Stimulated activated CD8-positive, alpha-beta memory T cell treated with anti-CD3 and anti-CD28 coated beads, Interleukin-4, amount 100 ng/mL, for 48 hours (primary cell): ENCODE data around the gene SUMF2.
"Not testable (repeated sequence)": the region's sequence is repeated elsewhere in the genome, so short reads cannot be mapped to it uniquely, and the experiment has no call there.

Source experiments
- DNase-seq: peaks from one replicate; pipeline ENCODE4 v3.0.0-alpha.2; 2020

Gene SUMF2

GRCh38 chr7:56063500-56063881 lies 595 bp upstream of the SUMF2 start:
- no peak for DNase-seq

DNA sequence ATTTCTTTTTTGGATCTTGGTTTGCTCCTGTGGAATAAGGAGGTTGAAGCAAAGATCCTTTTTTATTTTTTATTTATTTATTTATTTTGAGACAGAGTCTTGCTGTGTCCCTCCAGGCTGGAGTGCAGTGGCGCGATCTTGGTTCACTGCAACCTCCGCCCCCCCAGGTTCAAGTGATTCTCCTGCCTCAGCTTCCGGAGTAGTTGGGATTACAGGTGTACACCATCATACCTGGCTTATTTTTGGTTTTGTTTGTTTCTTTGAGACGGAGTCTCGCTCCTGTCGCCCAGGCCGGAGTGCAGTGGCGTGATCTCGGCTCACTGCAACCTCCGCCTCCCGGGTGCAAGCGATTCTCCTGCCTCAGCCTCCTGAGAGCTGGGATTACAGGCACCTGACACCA lies 2.3 kb downstream of the SUMF2 start:
- DNase-seq: not testable (repeated sequence)

GRCh38 chr7:56074371-56074791 lies 10.3 kb downstream of the SUMF2 start:
- peak; percentile 83 for DNase-seq

GRCh38 chr7:56077681-56078080 lies 13.6 kb downstream of the SUMF2 start:
- DNase-seq: no peak

GRCh38 chr7:56078196-56078595 lies 14.1 kb downstream of the SUMF2 start:
- DNase-seq: no peak

GRCh38 chr7:56079450-56080185 lies 15.5 kb downstream of the SUMF2 start:
- DNase-seq: no peak

- DNase-seq: not testable (repeated sequence)
Observed at GRCh38 chr7:56080726-56081435, 16.8 kb downstream of the SUMF2 start.

DNA sequence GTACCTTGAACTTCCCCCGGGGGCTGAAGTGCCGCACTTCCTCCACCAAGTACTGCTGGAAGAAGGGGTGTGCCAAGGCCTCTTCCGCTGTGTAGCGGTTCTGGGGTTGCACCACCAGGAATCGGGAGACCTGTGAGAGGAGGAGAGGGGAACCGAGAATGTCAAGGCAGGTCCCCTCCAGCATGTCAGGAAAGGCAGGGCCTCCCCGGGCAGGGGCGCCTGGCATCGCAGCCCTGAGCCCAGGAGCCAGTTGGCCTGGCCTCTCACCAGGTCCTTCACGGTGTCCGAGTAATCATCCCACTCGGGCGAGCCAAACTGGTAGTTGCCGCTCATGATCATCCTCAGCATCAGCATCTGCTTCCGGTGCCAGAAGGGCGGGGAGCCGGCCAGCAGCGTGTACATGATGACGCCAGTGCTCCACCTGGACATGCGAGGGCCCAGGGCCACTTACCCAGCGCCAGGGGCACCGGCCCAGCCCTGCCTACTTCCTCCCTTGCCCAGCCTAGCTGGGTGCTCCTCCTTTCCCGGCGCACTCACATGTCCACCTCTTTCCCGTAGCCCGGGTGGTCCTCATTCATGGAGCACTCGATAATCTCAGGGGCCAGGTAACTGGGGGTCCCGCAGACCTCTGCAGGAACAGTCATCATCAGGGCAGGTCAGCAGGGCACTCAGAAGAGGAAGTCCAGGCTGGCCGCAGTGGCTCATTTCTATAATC lies 17.7 kb downstream of the SUMF2 start:
- no peak for DNase-seq

- DNase-seq: no peak
Observed at GRCh38 chr7:56083150-56083785, 19.2 kb downstream of the SUMF2 start.

GRCh38 chr7:56086761-56087160 lies 22.7 kb downstream of the SUMF2 start:
- no peak for DNase-seq

- no peak for DNase-seq
Observed at GRCh38 chr7:56087445-56087844, 23.4 kb downstream of the SUMF2 start.

DNA sequence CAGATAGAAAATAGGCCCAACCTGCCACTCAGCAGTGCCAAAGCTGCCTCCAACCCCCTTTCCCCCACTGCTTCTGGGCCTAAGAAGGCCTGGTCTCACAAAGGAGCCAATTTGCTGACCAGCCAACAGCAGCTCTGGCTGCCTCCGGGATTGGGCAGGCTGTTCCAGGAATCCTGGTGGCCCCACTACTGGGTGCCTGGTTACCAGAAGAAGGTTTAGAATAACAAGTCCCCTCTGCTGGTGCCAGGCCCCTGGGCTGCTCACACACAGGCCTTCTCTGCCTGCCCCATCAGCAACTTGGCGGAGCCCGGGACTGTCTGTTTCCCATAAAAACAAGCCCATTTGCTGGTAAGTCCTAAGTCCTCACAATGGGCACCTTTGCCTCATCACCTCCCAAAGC lies 27.5 kb downstream of the SUMF2 start:
- DNase-seq: no peak

GRCh38 chr7:56092388-56092787 lies 28.3 kb downstream of the SUMF2 start:
- not testable (repeated sequence) for DNase-seq

DNA sequence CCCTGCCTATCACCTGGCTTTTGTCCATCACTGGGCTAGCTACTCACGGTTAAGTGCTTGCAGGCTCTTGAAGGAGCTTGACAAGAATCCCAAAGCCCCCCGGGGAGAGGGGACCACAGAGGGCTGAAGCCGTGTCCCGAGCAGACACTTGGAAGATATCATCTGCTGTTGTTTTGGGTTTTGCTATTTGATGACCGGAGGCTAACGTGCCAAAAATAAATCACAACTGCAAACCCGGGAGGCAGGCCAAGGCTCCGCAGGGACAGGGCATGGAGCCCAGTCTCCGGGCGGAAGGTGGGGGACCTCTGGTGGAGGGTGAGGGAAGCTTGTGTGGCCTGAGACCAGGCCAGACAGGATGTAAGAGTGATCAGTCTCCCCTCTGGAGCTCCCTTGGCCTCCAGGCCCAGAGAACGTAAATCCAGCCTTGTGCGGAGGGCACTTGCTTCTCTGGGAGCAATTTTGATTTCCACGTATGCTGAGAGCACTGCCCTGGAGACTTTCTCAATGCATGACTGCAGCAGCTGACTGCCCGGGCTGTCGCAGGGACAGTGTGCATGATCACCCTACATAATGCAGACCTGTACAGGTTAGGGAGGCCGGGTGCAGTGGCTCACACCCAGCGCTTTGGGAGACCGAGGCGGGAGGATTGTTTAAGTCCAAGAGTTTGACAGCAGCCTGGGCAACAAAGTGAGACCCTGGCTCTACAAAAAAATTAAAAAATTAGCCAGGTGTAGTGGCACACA lies 28.9 kb downstream of the SUMF2 start, which contains the start of gene PHKG1:
TSS of gene PHKG1 (minus strand) at position 164 of the 743 bp plus-strand sequence. CDS start 4,011 bp downstream, outside the sequence.
- no peak for DNase-seq

DNA sequence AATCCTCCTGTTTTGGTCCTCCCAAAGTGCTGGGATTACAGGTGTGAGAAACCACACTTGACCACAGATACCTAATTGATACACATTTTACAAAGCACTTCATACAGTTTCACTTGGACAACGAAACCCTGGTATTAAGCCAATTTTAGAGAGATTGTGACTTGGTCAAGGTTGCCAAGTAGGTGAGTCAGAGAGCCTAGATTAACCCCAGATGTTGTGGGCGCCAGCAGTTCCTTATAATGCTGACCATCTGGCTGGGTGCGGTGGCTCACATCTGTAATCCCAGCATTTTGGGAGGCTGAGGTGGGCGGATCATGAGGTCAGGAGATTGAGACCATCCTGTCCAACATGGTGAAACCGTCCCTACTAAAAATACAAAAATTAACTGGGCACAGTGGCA lies 33.6 kb downstream of the SUMF2 start:
- no peak for DNase-seq

DNA sequence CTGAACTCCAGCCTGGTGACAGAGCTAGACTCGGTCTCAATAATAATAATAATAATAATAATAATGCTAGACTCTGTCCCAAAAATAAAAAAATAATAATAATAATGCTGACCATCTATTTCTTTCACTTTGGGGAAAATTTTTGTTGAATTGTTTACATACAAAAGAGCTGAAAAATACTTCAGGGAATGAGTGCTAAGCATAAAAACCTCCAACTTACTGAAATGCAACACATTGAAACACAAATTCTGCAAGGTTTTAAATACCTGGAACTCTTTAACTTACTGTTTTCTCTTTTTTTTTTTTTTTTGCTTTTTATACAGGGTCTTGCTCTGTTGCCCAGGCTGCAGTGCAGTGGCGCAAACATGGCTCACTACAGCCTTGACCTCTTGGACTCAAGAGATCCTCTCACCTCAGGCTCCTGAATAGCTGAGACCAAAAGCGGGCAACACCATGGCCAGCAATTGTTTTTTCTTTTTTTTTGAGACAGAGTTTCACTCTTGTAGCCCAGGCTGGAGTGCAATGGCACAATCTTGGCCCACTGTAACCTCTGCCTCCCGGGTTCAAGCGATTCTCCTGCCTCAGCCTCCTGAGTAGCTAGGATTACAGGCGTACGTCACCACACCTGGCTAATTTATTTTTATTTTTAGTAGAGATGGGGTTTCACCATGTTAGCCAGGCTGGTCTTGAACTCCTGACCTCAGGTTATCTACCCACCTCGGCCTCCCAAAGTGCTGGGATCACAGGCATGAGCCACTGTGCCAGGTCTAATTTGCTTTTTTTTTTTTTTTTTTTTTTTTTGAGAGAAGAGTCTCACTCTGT lies 34.3 kb downstream of the SUMF2 start:
- DNase-seq: not testable (repeated sequence)

GRCh38 chr7:56099653-56100052 lies 35.6 kb downstream of the SUMF2 start:
- DNase-seq: no peak

DNA sequence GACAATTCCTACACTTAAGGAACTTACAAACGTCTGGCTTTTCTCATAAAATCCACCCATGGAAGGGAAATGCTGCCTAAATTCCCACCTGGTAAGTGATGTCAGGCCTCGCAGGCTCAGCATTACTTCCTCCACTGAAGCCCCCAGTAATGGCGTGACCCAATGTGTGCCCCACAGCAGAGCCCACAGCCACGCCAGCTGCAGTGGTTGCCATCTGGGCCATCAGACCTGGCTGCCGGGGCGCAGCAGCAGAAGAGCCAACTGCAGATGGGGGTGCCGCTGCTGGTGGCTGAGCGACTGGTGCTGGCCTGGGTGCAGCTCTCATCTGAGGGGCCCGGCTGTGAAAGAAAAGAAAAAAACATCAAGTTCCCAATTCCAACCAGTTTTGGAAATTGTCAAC lies 40.1 kb downstream of the SUMF2 start:
- DNase-seq: not testable (repeated sequence)

- DNase-seq: peak; percentile 37
Observed at GRCh38 chr7:56105508-56105907, 41.4 kb downstream of the SUMF2 start.

DNA sequence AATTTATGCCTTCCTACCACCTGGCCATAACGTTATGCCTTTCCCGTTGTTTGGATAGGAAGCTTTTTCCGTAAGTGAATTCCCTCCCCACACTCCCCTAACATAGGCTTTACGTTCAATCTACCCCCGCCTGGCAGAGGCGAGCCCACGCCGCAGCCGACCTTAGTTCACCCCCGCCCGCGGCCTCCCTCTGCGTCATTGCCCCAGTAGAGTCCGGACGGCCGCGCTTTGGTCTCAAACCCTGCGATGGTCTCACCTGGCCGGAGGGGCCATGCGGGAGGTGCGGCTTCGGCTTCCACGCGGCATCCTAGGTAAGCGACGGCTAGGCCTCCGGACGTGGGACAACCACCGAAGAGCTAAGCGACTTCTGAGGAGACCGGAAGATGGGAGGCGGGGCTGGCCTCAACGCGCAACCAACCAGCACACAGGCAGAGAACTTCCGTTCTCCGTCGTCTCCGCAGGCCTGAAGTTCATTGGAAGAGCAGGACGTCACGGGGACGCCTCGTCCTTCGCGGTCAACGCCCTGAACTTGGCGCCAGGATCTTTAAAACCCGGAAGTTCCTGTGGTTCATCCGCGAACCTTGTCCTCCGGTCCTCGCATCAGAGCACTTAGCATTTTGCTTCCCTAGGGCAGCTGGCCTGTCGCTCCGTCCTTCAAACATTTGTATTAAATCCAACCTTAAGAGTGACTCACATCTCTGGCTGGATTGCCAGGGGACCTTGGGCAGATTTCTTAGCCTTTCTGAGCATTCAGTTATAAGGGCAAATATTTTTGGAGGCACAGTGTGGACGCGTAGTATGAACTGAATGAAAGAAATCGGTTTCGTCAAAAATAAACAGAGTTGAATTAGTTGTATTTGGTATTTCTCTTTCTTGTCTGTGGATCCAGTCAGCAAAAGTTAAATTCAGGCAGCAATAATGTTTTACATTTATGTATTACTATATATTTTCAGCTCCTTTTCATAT lies 42.3 kb downstream of the SUMF2 start, which contains the start of gene CHCHD2:
TSS of gene CHCHD2 (minus strand) at position 369 of the 966 bp plus-strand sequence. CDS start at position 306, 63 bp downstream.
- peak; percentile 91 for DNase-seq
